NOMO-1 treated with dmso at 0.1 percent for 144 hours (cell line): Measurements from ENCODE around the gene SLX9.

Experiments
- DNase-seq: peaks from one replicate; lab custom pipeline; 2025; ENCODE audit not compliant: unreplicated experiment; lab: John Stamatoyannopoulos, UW

Gene SLX9

GRCh38 chr21:44957047-44957831 lies 17.4 kb downstream of the SLX9 start:
- no peak for DNase-seq

GRCh38 chr21:44957901-44958451 lies 18.1 kb downstream of the SLX9 start:
- no peak for DNase-seq

- no peak for DNase-seq
These were observed 18.8 kb downstream of the SLX9 start for GRCh38 chr21:44958471-44959191.

- no peak for DNase-seq
These were observed 19.7 kb downstream of the SLX9 start for GRCh38 chr21:44959376-44960091.

- no peak for DNase-seq
These were observed 20.6 kb downstream of the SLX9 start for GRCh38 chr21:44960141-44961092.

- no peak for DNase-seq
These were observed 22.7 kb downstream of the SLX9 start for GRCh38 chr21:44962403-44962966.

GRCh38 chr21:44964381-44964780 lies 24.6 kb downstream of the SLX9 start:
- no peak for DNase-seq

- no peak for DNase-seq
These were observed 25.6 kb downstream of the SLX9 start for GRCh38 chr21:44965251-44966022.

- no peak for DNase-seq
These were observed 26.6 kb downstream of the SLX9 start for GRCh38 chr21:44966135-44967081.

GRCh38 chr21:44967082-44968047 lies 27.5 kb downstream of the SLX9 start:
- no peak for DNase-seq

GRCh38 chr21:44969066-44969670 lies 29.3 kb downstream of the SLX9 start:
- no peak for DNase-seq

GRCh38 chr21:44969931-44970755 lies 30.3 kb downstream of the SLX9 start:
- peak; percentile 7 for DNase-seq

GRCh38 chr21:44970766-44971671 lies 31.2 kb downstream of the SLX9 start:
- no peak for DNase-seq

- DNase-seq: no peak
These were observed 31.8 kb downstream of the SLX9 start for GRCh38 chr21:44971672-44971995.

- DNase-seq: no peak
These were observed 32.5 kb downstream of the SLX9 start for GRCh38 chr21:44972301-44972814.
